GM12878 (cell line): ENCODE data around the gene TCF4. TPM values are rescaled to one million over a fixed set of nuclear protein-coding genes. Genes with fewer than 3 reads are reported as not detected.

Source experiments
- ATAC-seq: fragments of 200-7000 bp; cut with Tn5 transposase; 3 replicates; pipeline ENCODE4 v1.9.1; 2020; ENCODE audit warnings: mild to moderate bottlenecking, moderate library complexity
- BruUV-seq: library from RNA; stranded (reverse); fragments of 400-500 nt; replicated peaks from 2 replicates; lab custom pipeline; 2021; lab: Mats Ljungman, UMichigan
- CTCF ChIA-PET: fragments of 300-600 bp; sonication (Branson Sonifier 250); formaldehyde crosslinking; extraction: SDS; loops from one replicate; lab custom pipeline; 2021; ENCODE audit warnings: inconsistent platforms; lab: Yijun Ruan, JAX
- POLR2A ChIA-PET: fragments of 350-600 bp; formaldehyde crosslinking; extraction: SDS; loops from one replicate; lab custom pipeline; 2021; ENCODE audit warnings: inconsistent platforms; lab: Charles Lee
- RAD21 ChIA-PET: fragments of 300-600 bp; sonication (Branson Sonifier 250); formaldehyde crosslinking; loops from one replicate; lab custom pipeline; 2023; ENCODE audit warnings: antibody characterized with exemption; ENCODE audit not compliant: unreplicated experiment; lab: Charles Lee
- SMC1A ChIA-PET: fragments of 300-600 bp; sonication (Branson Sonifier 250); formaldehyde crosslinking; loops from one replicate; lab custom pipeline; 2023; ENCODE audit not compliant: unreplicated experiment, uncharacterized antibody; lab: Charles Lee
- DNase-seq: peaks from one replicate; pipeline ENCODE4 v3.0.0-alpha.2; 2011; ENCODE audit warnings: low read depth, low spot score
- FAIRE-seq: peaks from 3 replicates; lab custom pipeline; 2011; peaks lifted over from hg19 to GRCh38; lab: Jason Lieb, UNC
- H2AFZ ChIP-seq: 2 replicates; pipeline ENCODE4 v1.6.0; 2011; ENCODE audit warnings: low read depth, low read length, control low read depth; ENCODE audit not compliant: control insufficient read depth
- H3K27ac ChIP-seq: 2 replicates; pipeline ENCODE4 v1.5.1; 2011; ENCODE audit warnings: control low read depth; ENCODE audit not compliant: control insufficient read depth, insufficient read depth
- H3K27me3 ChIP-seq, 2 experiments: replicated peaks in 1 of 2; 2 replicates each; pipeline versions ENCODE4 v1.6.0 to v1.6.1; 2011; ENCODE audit warnings: low read length in 1 of 2; ENCODE audit not compliant: control insufficient read depth in 2 of 2, insufficient read depth in 2 of 2
- H3K36me3 ChIP-seq, 2 experiments: 2 replicates each; pipeline ENCODE4 v1.5.1; 2011; ENCODE audit warnings: low read length in 1 of 2; ENCODE audit not compliant: control insufficient read depth in 2 of 2, insufficient read depth in 2 of 2
- H3K4me1 ChIP-seq: 2 replicates; pipeline ENCODE4 v1.6.1; 2011; ENCODE audit warnings: mild to moderate bottlenecking, low read length, moderate library complexity, mixed read lengths; ENCODE audit not compliant: control insufficient read depth, insufficient read depth
- H3K4me2 ChIP-seq: 2 replicates; pipeline ENCODE4 v1.6.0; 2011; ENCODE audit warnings: control low read depth; ENCODE audit not compliant: control insufficient read depth, insufficient read depth
- H3K4me3 ChIP-seq: fragments of 200-600 bp; sonication (generic); 2 replicates; pipeline ENCODE4 v1.5.1; 2016
- H3K79me2 ChIP-seq: 2 replicates; pipeline ENCODE4 v1.6.0; 2011; ENCODE audit warnings: low read length; ENCODE audit not compliant: control insufficient read depth, insufficient read depth
- H3K9ac ChIP-seq: 2 replicates; pipeline ENCODE4 v1.8.0; 2011; ENCODE audit warnings: low read length, control low read depth, mixed read lengths; ENCODE audit not compliant: control insufficient read depth, insufficient read depth
- H3K9me3 ChIP-seq: replicated peaks from 3 replicates; pipeline ENCODE4 v1.5.1; 2011; ENCODE audit warnings: mild to moderate bottlenecking, low read length; ENCODE audit not compliant: control insufficient read depth, insufficient read depth
- H4K20me1 ChIP-seq: 2 replicates; pipeline ENCODE4 v1.6.0; 2011; ENCODE audit not compliant: control insufficient read depth, insufficient read depth
- ATF7 ChIP-seq: fragments of 450-650 bp; IDR thresholded peaks from 2 replicates; pipeline ENCODE4 v1.6.1; 2016; ENCODE audit warnings: low read depth, mild to moderate bottlenecking
- CHD2 ChIP-seq: IDR thresholded peaks from 2 replicates; pipeline ENCODE4 v1.6.1; 2011; ENCODE audit warnings: low read depth, low read length, improper control_type of control experiment, borderline replicate concordance
- CHD4 ChIP-seq: fragments of 200-600 bp; sonication (generic); IDR thresholded peaks from 2 replicates; pipeline ENCODE4 v1.6.1; 2016; ENCODE audit warnings: mild to moderate bottlenecking
- DPF2 ChIP-seq: fragments of 450-650 bp; IDR thresholded peaks from 2 replicates; pipeline ENCODE4 v1.6.1; 2017; ENCODE audit warnings: mild to moderate bottlenecking
- EGR1 ChIP-seq, 2 experiments: IDR thresholded peaks; 1 replicate in 1 of 2; 2 replicates in 1 of 2; pipeline ENCODE4 v1.6.1; 2011 to 2012; ENCODE audit warnings: low read depth in 2 of 2, low read length in 2 of 2, borderline replicate concordance in 1 of 2, mild to moderate bottlenecking in 1 of 2, moderate library complexity in 1 of 2
- HCFC1 ChIP-seq: fragments of 150-350 bp; IDR thresholded peaks from 2 replicates; pipeline ENCODE4 v1.6.1; 2014; ENCODE audit warnings: low read length
- KDM1A ChIP-seq: fragments of 200-600 bp; sonication (generic); IDR thresholded peaks from 2 replicates; pipeline ENCODE4 v1.6.1; 2016; ENCODE audit warnings: borderline replicate concordance
- NRF1 ChIP-seq: conservative IDR thresholded peaks from 2 replicates; pipeline ENCODE4 v1.6.1; 2011; ENCODE audit warnings: mild to moderate bottlenecking, low read depth, low read length, improper control_type of control experiment
- SREBF1 ChIP-seq: IDR thresholded peaks from 2 replicates; pipeline ENCODE4 v1.6.1; 2012; ENCODE audit warnings: mild to moderate bottlenecking, low read length
- STAT3 ChIP-seq: IDR thresholded peaks from 2 replicates; pipeline ENCODE4 v1.6.1; 2011; ENCODE audit warnings: low read depth, low read length, improper control_type of control experiment
- SUZ12 ChIP-seq: fragments of 200-600 bp; sonication (generic); IDR thresholded peaks from one replicate; pipeline ENCODE4 v1.6.1; 2018; ENCODE audit warnings: antibody characterized with exemption, mild to moderate bottlenecking; ENCODE audit not compliant: unreplicated experiment
- TCF12 ChIP-seq: IDR thresholded peaks from 2 replicates; pipeline ENCODE4 v1.6.1; 2011; ENCODE audit warnings: low read depth, mild to moderate bottlenecking, low read length
- ZNF24 ChIP-seq: fragments of 450-650 bp; IDR thresholded peaks from 2 replicates; pipeline ENCODE4 v1.6.1; 2017; ENCODE audit warnings: antibody characterized with exemption, mild to moderate bottlenecking
- ZNF274 ChIP-seq: IDR thresholded peaks from one replicate; pipeline ENCODE4 v1.8.0; 2011; ENCODE audit not compliant: insufficient read length, insufficient read depth
- WGBS: methylation state at CpG from one replicate; pipeline ENCODE4 v1.1.6; 2016; ENCODE audit warnings: low lambda C conversion rate; ENCODE audit not compliant: insufficient replicate concordance, insufficient coverage; ENCODE audit errors: missing lambda C conversion rate; 5-methylcytosine and 5-hydroxymethylcytosine counted together
- in situ Hi-C: fragments of 300-500 bp; cut with MboI; formaldehyde crosslinking; loops from 9 replicates; pipeline ENCODE4 v1.14.3; 2018; ENCODE audit warnings: mixed read lengths
- intact Hi-C: fragments of 100-400 bp; cut with micrococcal nuclease; formaldehyde crosslinking; loops from one replicate; pipeline ENCODE4 v1.14.2; 2022; ENCODE audit not compliant: unreplicated experiment
- polyA plus RNA-seq, 11 experiments: library from polyadenylated mRNA; depleted of rRNA in 4 of 11; unstranded in 6 of 11; stranded (reverse) in 5 of 11; fragments of >200 nt; fragmentation: Nextera tagmentation in 4 of 11; fragmentation: Illumina TruSeq in 1 of 11; extraction: Ambion mirVana in 4 of 11; extraction: Trizol in 1 of 11; gene quantifications; 1 replicate in 1 of 11; 2 replicates in 10 of 11; pipeline versions ENCODE4 v1.2.1 to v1.2.3, GENCODE V29; 2011 to 2016; ENCODE audit warnings: inconsistent platforms in 2 of 11, missing spikeins in 2 of 11, low read depth in 1 of 11
- total RNA-seq, 4 experiments: library from RNA; depleted of rRNA in 3 of 4; stranded (reverse); fragments of >200 nt in 3 of 4; fragmentation: Illumina TruSeq in 1 of 4; extraction: Trizol in 1 of 4; gene quantifications; 2 replicates each; pipeline versions ENCODE4 v1.2.1 to v1.2.3, GENCODE V29; 2013 to 2021
- TF ChIP-seq, protein P1 (sequence below): fragments of 450-650 bp; formaldehyde crosslinking; IDR thresholded peaks from 2 replicates; pipeline ENCODE4 v1.4.0; 2020; ENCODE audit warnings: mild to moderate bottlenecking, moderate library complexity
- TF ChIP-seq, protein P2 (sequence below): IDR thresholded peaks from 2 replicates; pipeline ENCODE4 v1.6.1; 2011; ENCODE audit warnings: low read depth, mild to moderate bottlenecking, low read length, moderate library complexity, borderline replicate concordance; ENCODE audit errors: extremely low read depth
- TF ChIP-seq, protein P3 (sequence below): fragments of 450-650 bp; IDR thresholded peaks from 2 replicates; pipeline ENCODE4 v1.6.1; 2017; ENCODE audit warnings: borderline replicate concordance
- TF ChIP-seq, protein P4 (sequence below): fragments of 450-650 bp; IDR thresholded peaks from 2 replicates; pipeline ENCODE4 v1.6.1; 2018; ENCODE audit warnings: mild to moderate bottlenecking, low read depth, moderate library complexity; ENCODE audit not compliant: partially characterized antibody

TCF4 gene
- total and polyA plus RNA-seq, 10 of the 15 experiments (the other 5 are each of a cell fraction or from before 2014, with no cell fraction given), result 15.2 to 94.0 (median 31.5) TPM

DNA sequence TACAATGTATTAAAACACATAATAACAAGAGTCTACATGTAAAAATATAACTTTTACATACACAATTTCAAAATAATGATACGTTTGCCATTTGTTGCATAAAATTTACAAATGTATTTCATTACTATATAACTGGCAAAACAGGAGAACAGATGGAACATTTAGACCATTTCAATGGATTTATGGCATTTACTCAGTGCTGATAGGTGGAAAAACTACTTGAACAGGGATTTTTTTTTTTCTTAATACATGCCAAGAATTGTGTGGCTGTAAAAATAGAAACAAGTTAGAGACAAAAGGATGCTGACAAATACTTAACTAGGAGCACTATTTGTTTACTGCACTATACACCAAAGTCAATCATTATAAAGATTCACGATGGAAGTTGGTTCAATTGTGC is 361.9 kb downstream of the TCF4 start:
- ATAC-seq, result no peak
- Histone ChIP-seq H3K9me3 (no peaks in the 10 kb centered on the region), H3K27ac (no peak overlapping the region), H4K20me1 (no peaks in the 10 kb centered on the region), H3K27me3 (no peaks in the 10 kb centered on the region), H3K79me2 (no peaks in the 10 kb centered on the region), H3K36me3 (peaks cover 13 to 21% of the 10 kb centered on the region in 2 experiments), H2AFZ (no peak overlapping the region), H3K4me3 (no peak overlapping the region), H3K4me1 (peaks cover 3% of the 10 kb centered on the region; the same call in 1 of the 2 replicates), H3K4me2 (no peak overlapping the region), H3K9ac (no peak overlapping the region)
- ChIA-PET RAD21 (interaction anchor here (2.1 kb wide), 1 partner anchor 9 kb away, joined by 10 read pairs; no protein-coding TSS in a partner anchor), CTCF (interaction anchor here (0.8 to 1.4 kb wide), 2 partner anchors 8 to 159 kb away, joined by 3 to 11 read pairs; no protein-coding TSS in a partner anchor), SMC1A (interaction anchor here (1.2 to 1.5 kb wide), 3 partner anchors 9 to 138 kb away, joined by 3 to 4 read pairs (median 3); no protein-coding TSS in a partner anchor), POLR2A (no interaction called here)
- FAIRE-seq, result no peak
- no peak for DNase-seq
- in situ Hi-C loops (no loop called here), intact Hi-C loops (loop anchor here (10.0 kb wide), 1 partner anchor 131 kb away; no protein-coding TSS in a partner anchor)
- 77% methylated on average over 2 of the region's 2 CpGs for WGBS
- BruUV-seq, result no TSS peak
- TF ChIP-seq, protein P1, sequence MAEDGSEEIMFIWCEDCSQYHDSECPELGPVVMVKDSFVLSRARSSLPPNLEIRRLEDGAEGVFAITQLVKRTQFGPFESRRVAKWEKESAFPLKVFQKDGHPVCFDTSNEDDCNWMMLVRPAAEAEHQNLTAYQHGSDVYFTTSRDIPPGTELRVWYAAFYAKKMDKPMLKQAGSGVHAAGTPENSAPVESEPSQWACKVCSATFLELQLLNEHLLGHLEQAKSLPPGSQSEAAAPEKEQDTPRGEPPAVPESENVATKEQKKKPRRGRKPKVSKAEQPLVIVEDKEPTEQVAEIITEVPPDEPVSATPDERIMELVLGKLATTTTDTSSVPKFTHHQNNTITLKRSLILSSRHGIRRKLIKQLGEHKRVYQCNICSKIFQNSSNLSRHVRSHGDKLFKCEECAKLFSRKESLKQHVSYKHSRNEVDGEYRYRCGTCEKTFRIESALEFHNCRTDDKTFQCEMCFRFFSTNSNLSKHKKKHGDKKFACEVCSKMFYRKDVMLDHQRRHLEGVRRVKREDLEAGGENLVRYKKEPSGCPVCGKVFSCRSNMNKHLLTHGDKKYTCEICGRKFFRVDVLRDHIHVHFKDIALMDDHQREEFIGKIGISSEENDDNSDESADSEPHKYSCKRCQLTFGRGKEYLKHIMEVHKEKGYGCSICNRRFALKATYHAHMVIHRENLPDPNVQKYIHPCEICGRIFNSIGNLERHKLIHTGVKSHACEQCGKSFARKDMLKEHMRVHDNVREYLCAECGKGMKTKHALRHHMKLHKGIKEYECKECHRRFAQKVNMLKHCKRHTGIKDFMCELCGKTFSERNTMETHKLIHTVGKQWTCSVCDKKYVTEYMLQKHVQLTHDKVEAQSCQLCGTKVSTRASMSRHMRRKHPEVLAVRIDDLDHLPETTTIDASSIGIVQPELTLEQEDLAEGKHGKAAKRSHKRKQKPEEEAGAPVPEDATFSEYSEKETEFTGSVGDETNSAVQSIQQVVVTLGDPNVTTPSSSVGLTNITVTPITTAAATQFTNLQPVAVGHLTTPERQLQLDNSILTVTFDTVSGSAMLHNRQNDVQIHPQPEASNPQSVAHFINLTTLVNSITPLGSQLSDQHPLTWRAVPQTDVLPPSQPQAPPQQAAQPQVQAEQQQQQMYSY (CRISPR knock-in tag), result no peak
- TF ChIP-seq EGR1 (IDR thresholded peaks at IDR 0.05; ENCODE audit: borderline replicate concordance in 1 of 2, low read depth in 2 of 2, low read length in 2 of 2) (no peak), TCF12 (no peak), SREBF1 (no peak), CHD2 (no peak), STAT3 (no peak), HCFC1 (no peak), CHD4 (no peak), KDM1A (no peak), NRF1 (no peak), DPF2 (no peak), ZNF274 (no peak), ZNF24 (no peak), ATF7 (no peak), SUZ12 (no peak)
- TF ChIP-seq, protein P2, sequence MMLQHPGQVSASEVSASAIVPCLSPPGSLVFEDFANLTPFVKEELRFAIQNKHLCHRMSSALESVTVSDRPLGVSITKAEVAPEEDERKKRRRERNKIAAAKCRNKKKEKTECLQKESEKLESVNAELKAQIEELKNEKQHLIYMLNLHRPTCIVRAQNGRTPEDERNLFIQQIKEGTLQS, result no peak
- TF ChIP-seq, protein P3, sequence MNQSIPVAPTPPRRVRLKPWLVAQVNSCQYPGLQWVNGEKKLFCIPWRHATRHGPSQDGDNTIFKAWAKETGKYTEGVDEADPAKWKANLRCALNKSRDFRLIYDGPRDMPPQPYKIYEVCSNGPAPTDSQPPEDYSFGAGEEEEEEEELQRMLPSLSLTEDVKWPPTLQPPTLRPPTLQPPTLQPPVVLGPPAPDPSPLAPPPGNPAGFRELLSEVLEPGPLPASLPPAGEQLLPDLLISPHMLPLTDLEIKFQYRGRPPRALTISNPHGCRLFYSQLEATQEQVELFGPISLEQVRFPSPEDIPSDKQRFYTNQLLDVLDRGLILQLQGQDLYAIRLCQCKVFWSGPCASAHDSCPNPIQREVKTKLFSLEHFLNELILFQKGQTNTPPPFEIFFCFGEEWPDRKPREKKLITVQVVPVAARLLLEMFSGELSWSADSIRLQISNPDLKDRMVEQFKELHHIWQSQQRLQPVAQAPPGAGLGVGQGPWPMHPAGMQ, result no peak
- TF ChIP-seq, protein P4, sequence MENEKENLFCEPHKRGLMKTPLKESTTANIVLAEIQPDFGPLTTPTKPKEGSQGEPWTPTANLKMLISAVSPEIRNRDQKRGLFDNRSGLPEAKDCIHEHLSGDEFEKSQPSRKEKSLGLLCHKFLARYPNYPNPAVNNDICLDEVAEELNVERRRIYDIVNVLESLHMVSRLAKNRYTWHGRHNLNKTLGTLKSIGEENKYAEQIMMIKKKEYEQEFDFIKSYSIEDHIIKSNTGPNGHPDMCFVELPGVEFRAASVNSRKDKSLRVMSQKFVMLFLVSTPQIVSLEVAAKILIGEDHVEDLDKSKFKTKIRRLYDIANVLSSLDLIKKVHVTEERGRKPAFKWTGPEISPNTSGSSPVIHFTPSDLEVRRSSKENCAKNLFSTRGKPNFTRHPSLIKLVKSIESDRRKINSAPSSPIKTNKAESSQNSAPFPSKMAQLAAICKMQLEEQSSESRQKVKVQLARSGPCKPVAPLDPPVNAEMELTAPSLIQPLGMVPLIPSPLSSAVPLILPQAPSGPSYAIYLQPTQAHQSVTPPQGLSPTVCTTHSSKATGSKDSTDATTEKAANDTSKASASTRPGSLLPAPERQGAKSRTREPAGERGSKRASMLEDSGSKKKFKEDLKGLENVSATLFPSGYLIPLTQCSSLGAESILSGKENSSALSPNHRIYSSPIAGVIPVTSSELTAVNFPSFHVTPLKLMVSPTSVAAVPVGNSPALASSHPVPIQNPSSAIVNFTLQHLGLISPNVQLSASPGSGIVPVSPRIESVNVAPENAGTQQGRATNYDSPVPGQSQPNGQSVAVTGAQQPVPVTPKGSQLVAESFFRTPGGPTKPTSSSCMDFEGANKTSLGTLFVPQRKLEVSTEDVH, result no peak
